Calu3 (cell line): Measurements from ENCODE around the gene ZNF555. TPM values are rescaled to one million over a fixed set of nuclear protein-coding genes. Genes with fewer than 3 reads are reported as not detected.

Experiments used
- BruUV-seq: library from RNA; stranded (reverse); fragments of 400-500 nt; replicated peaks from 2 replicates; lab custom pipeline; 2021; lab: Mats Ljungman, UMichigan
- CTCF ChIA-PET: fragments of 300-600 bp; sonication (Branson Sonifier 250); formaldehyde crosslinking; loops from one replicate; lab custom pipeline; 2022; ENCODE audit warnings: antibody characterized with exemption; lab: Charles Lee
- DNase-seq: peaks from one replicate; pipeline ENCODE4 v3.0.0; 2022
- H3K27ac Mint-ChIP-seq: one replicate; pipeline ENCODE4 v1.8.0; 2022; ENCODE audit warnings: mixed read lengths; ENCODE audit not compliant: unreplicated experiment
- H3K27me3 Mint-ChIP-seq: one replicate; pipeline ENCODE4 v1.8.0; 2022; ENCODE audit warnings: mixed read lengths; ENCODE audit not compliant: unreplicated experiment
- H3K36me3 Mint-ChIP-seq: one replicate; pipeline ENCODE4 v1.8.0; 2022; ENCODE audit warnings: mild to moderate bottlenecking, moderate library complexity, mixed read lengths; ENCODE audit not compliant: insufficient read depth, unreplicated experiment
- H3K4me1 Mint-ChIP-seq: one replicate; pipeline ENCODE4 v1.8.0; 2022; ENCODE audit warnings: mild to moderate bottlenecking, low read depth, mixed read lengths; ENCODE audit not compliant: unreplicated experiment
- H3K4me3 Mint-ChIP-seq: one replicate; pipeline ENCODE4 v1.8.0; 2022; ENCODE audit warnings: mild to moderate bottlenecking, low read depth, moderate library complexity, mixed read lengths; ENCODE audit not compliant: unreplicated experiment
- H3K9me3 Mint-ChIP-seq: one replicate; pipeline ENCODE4 v1.8.0; 2022; ENCODE audit warnings: low read depth, mixed read lengths; ENCODE audit not compliant: unreplicated experiment
- CTCF ChIP-seq: fragments of 200-600 bp; IDR thresholded peaks from one replicate; pipeline ENCODE4 v1.8.0; 2022; ENCODE audit warnings: antibody characterized with exemption; ENCODE audit not compliant: unreplicated experiment
- intact Hi-C: fragments of 100-400 bp; cut with micrococcal nuclease; formaldehyde crosslinking; loops from one replicate; pipeline ENCODE4 v1.10.0; 2022; ENCODE audit not compliant: unreplicated experiment
- total RNA-seq: library from RNA; stranded (reverse); gene quantifications from 2 replicates; pipeline ENCODE4 v1.2.3, GENCODE V29; 2022

Gene ZNF555
- total RNA-seq, 1 experiment from 2014 or later: 5.7 TPM

- peak overlapping the region; percentile 72 for H3K4me3 Mint-ChIP-seq
- CTCF ChIA-PET: interaction anchor here (0.7 kb wide), 1 partner anchor 130 kb away, joined by 4 read pairs; no protein-coding TSS in a partner anchor
- peaks cover 7% of the 10 kb centered on the region for H3K4me1 Mint-ChIP-seq
- H3K27ac Mint-ChIP-seq: no peak overlapping the region
- H3K36me3 Mint-ChIP-seq: peaks cover 34% of the 10 kb centered on the region
- H3K27me3 Mint-ChIP-seq: no peaks in the 10 kb centered on the region
- BruUV-seq: no TSS peak
- intact Hi-C loops: no loop called here
- no peak for DNase-seq
- no peaks in the 10 kb centered on the region for H3K9me3 Mint-ChIP-seq
- no peak for TF ChIP-seq CTCF
These were observed 21.1 kb upstream of the ZNF555 start for GRCh38 chr19:2820112-2820702.

- Mint-ChIP-seq H3K27me3 (no peaks in the 10 kb centered on the region), H3K4me1 (no peaks in the 10 kb centered on the region), H3K9me3 (peaks cover 2% of the 10 kb centered on the region), H3K27ac (no peak overlapping the region), H3K36me3 (peaks cover 20% of the 10 kb centered on the region), H3K4me3 (no peak overlapping the region)
- intact Hi-C loops: no loop called here
- no peak for TF ChIP-seq CTCF
- DNase-seq: no peak
- CTCF ChIA-PET: no interaction called here
- BruUV-seq: no TSS peak
These were observed 18.4 kb upstream of the ZNF555 start for GRCh38 chr19:2822846-2823245.

- DNase-seq: no peak
- TF ChIP-seq CTCF: no peak
- Mint-ChIP-seq H3K36me3 (peaks cover 16% of the 10 kb centered on the region), H3K4me3 (no peak overlapping the region), H3K9me3 (peaks cover 2% of the 10 kb centered on the region), H3K27me3 (no peaks in the 10 kb centered on the region), H3K4me1 (no peaks in the 10 kb centered on the region), H3K27ac (no peak overlapping the region)
- BruUV-seq: no TSS peak
- CTCF ChIA-PET: no interaction called here
- intact Hi-C loops: no loop called here
These were observed 17.6 kb upstream of the ZNF555 start for GRCh38 chr19:2823646-2824045.

GRCh38 chr19:2824129-2824528 is 17.1 kb upstream of the ZNF555 start:
- CTCF ChIA-PET: no interaction called here
- no peak for TF ChIP-seq CTCF
- no peaks in the 10 kb centered on the region for H3K27me3 Mint-ChIP-seq
- intact Hi-C loops: no loop called here
- peaks cover 2% of the 10 kb centered on the region for H3K9me3 Mint-ChIP-seq
- no TSS peak for BruUV-seq
- H3K4me3 Mint-ChIP-seq: no peak overlapping the region
- DNase-seq: no peak
- no peak overlapping the region for H3K27ac Mint-ChIP-seq
- peaks cover 15% of the 10 kb centered on the region for H3K36me3 Mint-ChIP-seq
- no peaks in the 10 kb centered on the region for H3K4me1 Mint-ChIP-seq
